Activated CD8-positive, alpha-beta memory T cell treated with anti-CD3 and anti-CD28 coated beads, Interleukin-2, amount 50 U/mL, for 48 hours (primary cell): Measurements from ENCODE around the gene PLA2G15.
A peak's percentile ranks its signal among the peaks of the same experiment; 100 is the strongest.

Experiments
- DNase-seq: peaks from one replicate; pipeline ENCODE4 v3.0.0-alpha.2; 2020

Gene PLA2G15

GRCh38 chr16:68244903-68245853, at the start of gene PLA2G15:
Gene PLA2G15 (plus strand): TSS chr16:68245373. CDS start chr16:68245427, 54 bp downstream.
- peak; percentile 97 for DNase-seq

- no peak for DNase-seq
These were observed 47.9 kb upstream of the PLA2G15 start for GRCh38 chr16:68197250-68197649.

- DNase-seq, result no peak
These were observed 44.9 kb upstream of the PLA2G15 start for GRCh38 chr16:68200088-68200783.

GRCh38 chr16:68202091-68202519, 43.1 kb upstream of the PLA2G15 start:
- DNase-seq, result no peak

GRCh38 chr16:68206245-68206644, 38.9 kb upstream of the PLA2G15 start:
- DNase-seq, result no peak

GRCh38 chr16:68214726-68215125, 30.4 kb upstream of the PLA2G15 start:
- no peak for DNase-seq

GRCh38 chr16:68215302-68215701, 29.9 kb upstream of the PLA2G15 start:
- no peak for DNase-seq

GRCh38 chr16:68216240-68216639, 28.9 kb upstream of the PLA2G15 start:
- DNase-seq, result no peak

- DNase-seq, result no peak
These were observed 27.7 kb upstream of the PLA2G15 start for GRCh38 chr16:68217506-68217905.

- DNase-seq, result no peak
These were observed 25.3 kb upstream of the PLA2G15 start for GRCh38 chr16:68219725-68220351.

GRCh38 chr16:68223072-68223471, 22.1 kb upstream of the PLA2G15 start:
- no peak for DNase-seq

GRCh38 chr16:68226116-68226515, 19.1 kb upstream of the PLA2G15 start:
- no peak for DNase-seq

GRCh38 chr16:68227183-68227793, 17.9 kb upstream of the PLA2G15 start:
- DNase-seq, result no peak

GRCh38 chr16:68227850-68228553, 17.2 kb upstream of the PLA2G15 start:
- peak; percentile 48 for DNase-seq

- peak; percentile 42 for DNase-seq
These were observed 16.5 kb upstream of the PLA2G15 start for GRCh38 chr16:68228652-68229051.

GRCh38 chr16:68229431-68230175, 15.6 kb upstream of the PLA2G15 start:
- peak; percentile 66 for DNase-seq

GRCh38 chr16:68230176-68230571, 15.0 kb upstream of the PLA2G15 start:
- DNase-seq, result peak; percentile 47

- DNase-seq, result no peak
These were observed 14.2 kb upstream of the PLA2G15 start for GRCh38 chr16:68230956-68231355.

GRCh38 chr16:68231384-68232136, 13.6 kb upstream of the PLA2G15 start:
- DNase-seq, result no peak

- DNase-seq, result no peak
These were observed 12.8 kb upstream of the PLA2G15 start for GRCh38 chr16:68232335-68232734.
